ENCODE data around the gene POLR2H.

DNA sequence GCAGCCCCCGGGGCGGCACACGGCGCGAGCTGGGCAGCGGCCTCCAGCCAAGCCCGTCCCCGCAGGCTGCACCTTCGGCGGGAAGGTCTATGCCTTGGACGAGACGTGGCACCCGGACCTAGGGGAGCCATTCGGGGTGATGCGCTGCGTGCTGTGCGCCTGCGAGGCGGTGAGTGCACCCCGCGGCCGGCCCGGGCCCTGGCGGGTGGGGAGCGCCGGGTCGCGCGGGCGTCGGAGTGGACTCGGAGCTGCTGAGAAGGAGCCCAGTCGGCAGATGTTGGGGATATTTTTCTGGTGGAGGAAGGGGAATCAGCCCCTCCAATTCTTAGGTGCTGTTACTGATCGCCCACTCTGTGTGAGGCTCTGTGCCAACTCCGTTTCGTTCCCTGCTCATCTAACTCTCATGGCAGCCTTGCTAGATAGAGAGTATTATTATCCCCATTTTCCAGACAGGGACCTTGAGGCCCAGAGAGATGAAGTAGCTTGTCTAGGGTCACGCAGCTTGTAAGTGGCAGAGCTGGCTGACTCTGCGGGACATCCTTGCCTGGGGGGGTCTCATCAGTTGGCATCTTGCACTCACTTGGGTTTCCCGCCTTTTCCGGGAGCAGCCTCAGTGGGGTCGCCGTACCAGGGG, 19.2 kb downstream of the POLR2H start:
- TF ChIP-seq, protein P1, sequence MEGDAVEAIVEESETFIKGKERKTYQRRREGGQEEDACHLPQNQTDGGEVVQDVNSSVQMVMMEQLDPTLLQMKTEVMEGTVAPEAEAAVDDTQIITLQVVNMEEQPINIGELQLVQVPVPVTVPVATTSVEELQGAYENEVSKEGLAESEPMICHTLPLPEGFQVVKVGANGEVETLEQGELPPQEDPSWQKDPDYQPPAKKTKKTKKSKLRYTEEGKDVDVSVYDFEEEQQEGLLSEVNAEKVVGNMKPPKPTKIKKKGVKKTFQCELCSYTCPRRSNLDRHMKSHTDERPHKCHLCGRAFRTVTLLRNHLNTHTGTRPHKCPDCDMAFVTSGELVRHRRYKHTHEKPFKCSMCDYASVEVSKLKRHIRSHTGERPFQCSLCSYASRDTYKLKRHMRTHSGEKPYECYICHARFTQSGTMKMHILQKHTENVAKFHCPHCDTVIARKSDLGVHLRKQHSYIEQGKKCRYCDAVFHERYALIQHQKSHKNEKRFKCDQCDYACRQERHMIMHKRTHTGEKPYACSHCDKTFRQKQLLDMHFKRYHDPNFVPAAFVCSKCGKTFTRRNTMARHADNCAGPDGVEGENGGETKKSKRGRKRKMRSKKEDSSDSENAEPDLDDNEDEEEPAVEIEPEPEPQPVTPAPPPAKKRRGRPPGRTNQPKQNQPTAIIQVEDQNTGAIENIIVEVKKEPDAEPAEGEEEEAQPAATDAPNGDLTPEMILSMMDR (IDR thresholded peaks at IDR 0.05), result no peak
- TF ChIP-seq POLR2A (IDR thresholded peaks at IDR 0.05) (no peak), EP300 (IDR thresholded peaks at IDR 0.05) (no peak)

Data from tibial nerve (tissue), 4 donors.